ENCODE measurements around the gene ANKRD1.
A peak's percentile ranks its signal among the peaks of the same experiment; 100 is the strongest.

The ANKRD1 gene

DNA sequence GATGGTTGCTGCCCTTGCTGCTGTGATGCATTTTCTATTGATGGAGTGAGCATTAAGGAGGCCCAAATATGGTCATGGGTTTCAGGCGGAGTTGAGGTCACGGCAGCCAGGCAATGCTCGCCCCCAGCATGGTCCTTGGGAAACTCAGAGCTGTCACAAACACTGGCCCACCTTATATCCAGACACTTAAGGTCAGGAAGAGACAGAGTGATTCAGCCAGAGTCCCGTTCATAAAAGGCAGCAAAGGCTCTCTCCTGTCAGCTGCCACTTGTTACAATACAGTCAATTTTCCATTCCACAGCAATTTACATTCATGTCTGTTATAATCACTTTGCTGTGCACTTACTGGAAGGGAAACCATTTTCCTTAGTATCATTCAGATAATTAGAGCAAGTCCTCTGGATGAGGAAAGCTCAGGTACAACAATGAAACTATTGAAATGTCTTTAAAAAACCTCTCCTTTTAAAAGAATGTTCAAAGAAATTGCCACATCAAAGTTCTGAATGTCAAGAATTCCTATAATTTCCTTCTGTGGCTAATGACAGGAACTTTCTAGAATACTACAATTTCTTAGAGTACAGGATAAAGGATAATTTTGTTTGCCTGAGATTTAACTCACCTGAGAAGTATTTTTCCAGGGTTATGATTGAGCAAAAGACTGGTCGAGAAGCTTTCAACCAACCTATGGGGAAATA is 14.8 kb upstream of the ANKRD1 start:
- DNase-seq: no peak

DNA sequence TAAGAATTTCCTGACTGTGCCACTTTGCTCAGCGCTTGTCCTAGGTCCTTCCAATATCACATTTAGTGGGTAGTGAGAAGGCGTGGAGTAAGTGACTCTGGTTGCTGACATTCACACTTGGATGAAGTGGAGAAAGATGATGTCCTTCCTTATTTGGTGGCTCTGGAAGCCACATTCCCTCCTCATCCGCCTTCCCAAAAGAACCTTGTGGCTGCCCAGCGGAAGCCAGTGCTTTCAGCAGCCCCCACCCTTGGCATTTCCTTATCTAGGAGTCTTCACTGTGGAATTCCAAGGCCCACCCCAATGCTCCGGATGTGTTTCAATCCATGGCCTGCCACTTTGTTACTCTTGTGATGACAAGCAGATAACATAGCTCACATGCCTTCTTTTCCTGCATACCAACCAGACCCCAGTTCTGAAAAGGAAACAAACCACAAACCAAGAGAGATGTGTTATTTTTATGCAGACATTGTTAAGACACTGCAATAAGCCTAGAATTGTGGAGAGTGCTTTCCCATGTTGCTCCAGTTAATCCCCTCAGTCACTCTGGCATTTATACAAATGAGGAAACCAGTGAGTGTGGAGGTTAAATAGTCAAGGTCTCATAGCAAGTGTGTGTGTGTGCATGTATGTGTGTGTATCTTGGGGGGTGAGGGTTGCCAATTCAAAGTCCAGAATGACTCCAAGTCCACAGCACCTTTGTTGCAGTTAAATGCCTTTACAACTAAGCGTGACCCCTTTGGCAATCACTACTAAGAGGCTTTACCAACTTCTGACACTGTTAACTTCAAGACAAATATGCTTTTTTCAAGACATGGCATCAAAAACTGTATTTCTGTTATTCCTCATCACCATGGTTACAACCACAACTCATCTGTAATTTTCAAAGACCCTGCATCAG is 10.3 kb upstream of the ANKRD1 start:
- no peak for DNase-seq

DNA sequence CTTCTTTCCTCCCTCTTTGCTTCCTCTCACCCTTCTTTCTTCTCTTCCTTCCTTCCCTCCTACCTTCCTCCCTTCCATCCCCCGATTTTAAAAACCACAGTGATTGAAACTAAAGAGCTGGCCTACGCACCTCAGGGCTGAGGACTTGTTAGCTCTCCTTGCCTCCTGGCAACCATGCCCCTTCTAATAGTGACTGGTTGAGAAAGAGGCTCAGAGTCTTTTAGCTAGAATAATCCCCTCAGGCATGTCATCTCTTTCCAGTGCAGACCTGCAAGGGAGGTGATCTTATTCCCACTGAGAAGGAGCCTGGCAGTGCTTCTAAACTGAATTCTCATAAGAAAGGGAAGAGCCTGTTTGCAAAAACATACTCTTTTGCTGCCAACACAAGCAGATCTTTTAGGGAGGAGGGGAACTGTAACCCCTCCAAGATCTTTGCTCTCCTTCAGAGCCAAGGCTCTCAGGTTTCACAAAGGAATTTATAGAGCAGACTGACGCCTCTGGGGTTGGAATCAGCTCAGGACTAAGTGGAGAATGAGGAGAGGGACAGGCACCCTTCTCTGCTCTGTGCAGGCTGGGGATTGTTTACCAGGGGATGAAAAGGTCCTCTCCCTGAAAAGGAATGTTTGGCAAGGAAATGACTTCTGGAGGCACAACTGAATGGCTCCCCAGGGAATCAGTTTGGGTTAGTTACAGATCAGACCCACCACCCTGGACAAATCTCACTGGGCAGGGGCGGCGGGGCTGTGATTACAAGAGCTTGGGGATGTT is 9.4 kb upstream of the ANKRD1 start:
- peak; percentile 54 for DNase-seq

DNA sequence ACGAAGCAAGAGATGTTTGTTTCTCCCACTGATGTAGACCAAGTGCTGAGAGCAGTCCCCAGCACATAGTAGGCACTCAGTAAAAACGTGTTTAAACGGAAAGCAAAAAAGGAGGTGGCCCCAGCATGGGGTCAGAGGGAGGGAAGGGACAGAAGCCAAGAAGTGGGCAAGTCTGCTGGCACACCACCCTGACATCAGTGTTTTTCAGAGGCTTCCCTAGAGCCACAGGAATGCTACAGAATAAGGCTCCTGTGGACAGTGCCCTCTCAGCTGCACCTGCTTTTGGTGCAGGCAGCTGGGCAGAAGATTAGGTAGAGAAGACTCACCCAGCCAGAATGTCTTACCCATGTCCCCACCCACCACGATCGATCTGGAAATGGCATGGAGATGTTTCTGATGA is 8.3 kb upstream of the ANKRD1 start:
- DNase-seq: no peak

- no peak for DNase-seq
These were observed 6.4 kb upstream of the ANKRD1 start for GRCh38 chr10:90927293-90927692.

- no peak for DNase-seq
These were observed 4.5 kb upstream of the ANKRD1 start for GRCh38 chr10:90925079-90926029.

- DNase-seq: no peak
These were observed 3.7 kb upstream of the ANKRD1 start for GRCh38 chr10:90924552-90924951.

DNA sequence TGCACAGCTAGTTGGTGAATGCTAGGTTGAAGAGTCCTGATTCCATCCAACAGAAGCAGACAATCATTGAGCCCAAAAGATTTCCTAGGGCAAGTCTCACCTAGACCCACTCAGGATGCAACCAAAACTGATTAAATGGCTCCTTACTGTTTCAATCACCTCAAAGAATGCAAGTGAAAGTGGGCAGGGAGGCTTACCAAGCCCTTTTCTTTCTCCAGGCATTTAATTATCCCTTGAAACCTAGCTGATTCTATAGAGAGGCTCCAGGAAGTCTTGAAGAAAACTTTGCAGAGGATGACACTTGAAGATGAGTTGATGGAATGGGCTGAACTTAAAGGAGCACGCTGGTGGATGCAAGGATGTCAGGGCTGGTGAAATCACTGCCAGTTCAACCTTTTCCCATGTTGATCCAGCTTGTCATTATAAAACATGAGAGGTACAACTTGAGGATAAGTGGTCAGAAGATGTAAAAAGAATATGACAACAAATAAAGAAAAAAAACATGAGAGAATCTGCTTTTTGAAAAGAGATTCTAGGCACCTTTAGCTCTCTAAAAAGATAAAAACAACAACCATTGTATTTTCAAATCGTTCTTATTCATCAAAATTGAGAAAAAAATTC is 2.3 kb upstream of the ANKRD1 start:
- DNase-seq: no peak

DNA sequence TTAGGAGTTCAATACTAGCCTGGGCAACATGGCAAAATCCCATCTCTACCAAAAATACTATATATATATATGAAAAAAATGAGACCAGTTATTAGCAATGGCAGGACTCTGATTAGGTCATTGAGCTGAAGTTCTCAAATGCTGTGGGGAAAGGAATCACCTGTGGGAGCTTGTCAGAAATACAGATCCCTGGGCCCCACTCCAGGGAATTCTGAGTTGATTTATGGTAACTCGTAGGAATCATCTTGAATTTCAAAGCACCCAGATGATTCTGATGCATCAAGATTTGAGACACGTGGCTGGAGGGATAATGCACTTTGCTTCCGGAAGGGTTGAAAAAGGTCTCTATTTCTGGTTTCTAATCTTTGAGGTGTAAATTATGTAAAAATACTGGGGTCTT is 1.0 kb upstream of the ANKRD1 start:
- DNase-seq: no peak

- no peak for DNase-seq
These were observed 958 bp downstream of the ANKRD1 start for GRCh38 chr10:90919683-90920574.

DNA sequence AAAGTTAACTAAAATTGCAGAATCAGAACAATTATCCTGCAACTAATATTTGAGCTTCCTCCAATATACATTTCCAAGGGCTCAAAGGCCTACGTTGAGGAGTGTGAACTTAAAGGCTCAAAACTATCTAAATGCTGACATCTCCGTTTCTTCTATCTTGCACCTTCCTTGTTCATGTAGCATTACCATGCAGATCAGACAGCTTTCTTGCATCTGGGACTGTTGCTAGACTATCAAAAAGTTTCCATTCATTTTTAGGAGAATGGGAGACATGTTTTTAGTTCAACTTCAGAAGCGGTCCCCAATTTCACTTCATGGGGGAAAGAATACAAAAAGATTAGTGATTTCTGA is 2.9 kb downstream of the ANKRD1 start:
- no peak for DNase-seq

DNA sequence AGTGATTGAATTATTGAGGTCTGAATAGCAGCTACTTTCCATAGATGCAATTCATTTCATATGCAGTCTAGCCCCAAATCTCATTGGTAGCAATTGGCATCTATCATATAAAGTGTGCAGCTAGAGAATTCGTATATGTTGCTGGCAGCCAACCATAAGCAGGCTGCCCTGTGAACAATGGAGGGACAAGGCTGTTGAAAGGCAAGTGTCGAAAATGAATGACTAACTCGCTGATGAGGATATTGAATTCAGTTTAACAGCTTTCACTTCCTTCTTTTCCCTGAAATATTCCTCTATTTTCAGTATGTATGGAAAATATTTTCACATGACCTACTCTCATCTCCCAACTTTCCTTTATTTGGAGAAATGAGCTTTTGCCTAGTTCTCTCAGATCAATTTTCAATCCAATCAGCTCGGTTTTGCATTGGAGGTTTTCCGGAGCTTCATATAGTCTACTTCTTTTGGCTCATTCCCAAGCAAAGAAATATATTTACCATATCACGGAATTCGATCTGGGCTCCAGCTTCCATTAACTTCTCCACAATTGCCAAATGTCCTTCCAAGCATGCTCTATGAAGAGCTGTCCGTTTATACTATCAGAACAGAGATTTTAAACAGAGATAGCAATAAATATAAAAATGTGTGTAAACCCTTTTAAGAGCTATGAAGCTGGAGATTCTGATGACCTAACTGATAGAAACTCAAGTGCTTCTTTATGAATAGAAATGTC is 3.5 kb downstream of the ANKRD1 start:
- DNase-seq: no peak

- DNase-seq: no peak
These were observed 4.3 kb downstream of the ANKRD1 start for GRCh38 chr10:90916392-90917237.

DNA sequence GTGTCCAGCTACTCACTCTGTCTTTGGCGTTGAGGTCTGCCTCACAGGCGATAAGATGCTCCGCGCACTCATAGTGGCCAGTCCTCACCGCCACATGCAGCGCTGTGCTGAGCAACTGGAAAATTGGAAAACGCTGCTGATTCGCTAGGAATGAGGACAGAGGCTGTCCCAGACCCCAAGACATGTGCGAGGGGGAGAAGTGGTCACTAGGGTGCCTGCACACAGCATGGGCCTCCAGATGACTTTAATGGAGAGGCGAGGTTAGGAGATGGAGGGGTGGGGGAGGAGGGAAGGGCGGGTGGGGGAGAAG is 5.2 kb downstream of the ANKRD1 start:
- DNase-seq: no peak

DNA sequence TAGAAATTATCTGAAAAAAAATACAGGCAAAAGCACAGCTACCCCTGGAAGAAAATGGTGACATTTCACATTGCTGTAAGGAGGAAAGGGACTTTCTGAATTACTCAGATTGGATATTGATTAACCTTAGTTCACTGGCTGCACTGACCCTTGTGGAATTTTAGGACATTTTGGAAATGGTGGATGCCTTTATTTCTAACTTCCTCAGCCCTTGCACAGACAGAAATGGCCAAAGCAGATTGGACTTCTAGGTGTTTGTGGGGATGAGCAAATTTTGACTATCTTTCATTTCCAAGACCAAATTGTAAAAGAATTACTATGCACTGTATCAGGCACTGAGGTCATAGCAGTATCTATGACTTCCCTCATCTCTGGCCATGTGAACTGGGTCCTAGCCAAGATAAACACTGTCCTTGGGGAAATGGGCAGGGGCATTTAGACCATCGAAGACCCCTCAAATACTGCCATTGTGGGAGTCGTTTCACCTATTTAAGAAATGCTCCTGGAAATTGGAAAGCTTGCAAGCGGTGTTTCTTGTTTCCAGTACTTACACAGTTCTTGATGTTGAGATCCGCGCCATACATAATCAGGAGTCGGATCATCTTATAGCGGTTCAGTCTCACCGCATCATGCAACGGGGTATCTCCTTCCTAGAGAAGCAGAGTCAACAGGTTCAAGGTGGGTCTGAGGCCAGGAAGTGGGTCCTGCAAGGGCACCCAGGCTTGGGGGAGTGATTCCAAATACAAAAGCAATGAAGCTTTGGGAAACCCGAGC is 5.7 kb downstream of the ANKRD1 start:
- DNase-seq: no peak

- DNase-seq: no peak
These were observed 7.0 kb downstream of the ANKRD1 start for GRCh38 chr10:90913774-90914420.

DNA sequence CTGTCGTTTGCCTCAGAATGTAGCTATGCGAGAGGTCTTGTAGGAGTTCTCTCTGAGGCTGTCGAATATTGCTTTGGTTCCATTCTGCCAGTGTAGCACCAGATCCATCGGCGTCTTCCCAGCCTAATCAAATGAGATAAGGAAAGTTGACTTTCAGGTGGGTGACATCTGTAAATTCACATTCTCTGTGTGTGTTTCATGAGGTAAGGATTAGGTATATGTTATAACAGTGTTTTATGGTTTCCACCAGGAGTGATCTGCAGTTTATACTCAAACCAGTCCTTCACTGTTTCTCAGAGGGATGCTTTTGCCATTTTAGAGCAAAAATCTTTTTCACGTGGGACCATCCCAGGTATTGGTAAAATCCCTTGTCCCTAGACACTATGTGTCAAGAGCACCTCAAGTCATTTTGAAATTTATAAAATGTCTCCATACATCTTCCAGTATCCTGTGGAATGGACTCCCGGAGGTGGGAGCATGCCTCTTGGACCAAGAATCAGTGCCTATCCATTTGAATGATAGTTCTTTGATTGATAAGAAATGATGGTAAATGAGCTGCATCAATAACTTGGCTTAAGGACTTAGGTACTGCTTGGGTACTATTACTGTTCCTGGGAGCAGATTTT is 7.9 kb downstream of the ANKRD1 start:
- no peak for DNase-seq

- DNase-seq: no peak
These were observed 8.7 kb downstream of the ANKRD1 start for GRCh38 chr10:90912174-90912573.

Measured in NCI-H82 (cell line).